Uterus (tissue), 2 donors: ENCODE data around the gene CD248.

Experiments
- CTCF ChIP-seq, 4 experiments: fragments of 200-600 bp in 2 of 4; fragments of 450-650 bp in 2 of 4; sonication (generic) in 2 of 4; IDR thresholded peaks; one replicate each; pipeline ENCODE4 v1.5.1; 2016 to 2019; ENCODE audit warnings: antibody characterized with exemption in 4 of 4, mild to moderate bottlenecking in 2 of 4, moderate library complexity in 1 of 4
- POLR2A ChIP-seq, 2 donors: fragments of 450-650 bp; IDR thresholded peaks; one replicate each; pipeline ENCODE4 v1.6.1; 2016; ENCODE audit warnings: antibody characterized with exemption in 2 of 2, mild to moderate bottlenecking in 1 of 2, moderate library complexity in 1 of 2

GRCh38 chr11:66339686-66340483, 23.0 kb upstream of the CD248 start:
- TF ChIP-seq CTCF (IDR thresholded peaks at IDR 0.05): no peak
- TF ChIP-seq POLR2A (IDR thresholded peaks at IDR 0.05): no peak
